HEK293 (cell line): Measurements from ENCODE around the gene CIC.

Source experiments
- BCL11B ChIP-seq: fragments of 450-650 bp; formaldehyde crosslinking; IDR thresholded peaks from 2 replicates; pipeline ENCODE4 v1.5.1; 2016; ENCODE audit warnings: low read depth, missing biosample characterization, missing genetic modification characterization
- CTCF ChIP-seq: fragments of 450-650 bp; formaldehyde crosslinking; IDR thresholded peaks from 2 replicates; pipeline ENCODE4 v1.5.1; 2016; ENCODE audit warnings: missing biosample characterization, missing genetic modification characterization
- GLIS2 ChIP-seq: fragments of 450-650 bp; formaldehyde crosslinking; IDR thresholded peaks from 2 replicates; pipeline ENCODE4 v1.5.1; 2016; ENCODE audit warnings: missing biosample characterization, missing genetic modification characterization
- HOXD13 ChIP-seq: sonication (generic); formaldehyde crosslinking; IDR thresholded peaks from 2 replicates; pipeline ENCODE4 v1.8.0; 2022; ENCODE audit warnings: missing genetic modification reagents, borderline replicate concordance
- KLF1 ChIP-seq: fragments of 450-650 bp; formaldehyde crosslinking; IDR thresholded peaks from 2 replicates; pipeline ENCODE4 v1.5.1; 2016; ENCODE audit warnings: missing biosample characterization, missing genetic modification characterization
- KLF17 ChIP-seq: fragments of 450-650 bp; formaldehyde crosslinking; IDR thresholded peaks from 2 replicates; pipeline ENCODE4 v1.5.1; 2016; ENCODE audit warnings: missing biosample characterization, missing genetic modification characterization
- PRDM10 ChIP-seq: fragments of 450-650 bp; formaldehyde crosslinking; IDR thresholded peaks from 2 replicates; pipeline ENCODE4 v1.5.1; 2016; ENCODE audit warnings: missing biosample characterization, missing genetic modification characterization
- SP2 ChIP-seq: fragments of 450-650 bp; formaldehyde crosslinking; IDR thresholded peaks from 2 replicates; pipeline ENCODE4 v1.5.1; 2016; ENCODE audit warnings: missing biosample characterization, missing genetic modification characterization
- YY1 ChIP-seq: fragments of 450-650 bp; formaldehyde crosslinking; IDR thresholded peaks from 2 replicates; pipeline ENCODE4 v1.5.1; 2018; ENCODE audit warnings: missing biosample characterization, missing genetic modification characterization
- ZBTB10 ChIP-seq: fragments of 450-650 bp; formaldehyde crosslinking; IDR thresholded peaks from 2 replicates; pipeline ENCODE4 v1.5.1; 2016; ENCODE audit warnings: missing biosample characterization, missing genetic modification characterization
- ZBTB48 ChIP-seq: fragments of 450-650 bp; formaldehyde crosslinking; IDR thresholded peaks from 2 replicates; pipeline ENCODE4 v1.5.1; 2016; ENCODE audit warnings: missing biosample characterization, missing genetic modification characterization
- ZBTB7A ChIP-seq: fragments of 450-650 bp; formaldehyde crosslinking; IDR thresholded peaks from 2 replicates; pipeline ENCODE4 v1.5.1; 2016; ENCODE audit warnings: low read depth, missing biosample characterization, missing genetic modification characterization
- ZNF10 ChIP-seq: fragments of 450-650 bp; formaldehyde crosslinking; IDR thresholded peaks from 2 replicates; pipeline ENCODE4 v1.5.1; 2017; ENCODE audit warnings: missing biosample characterization, missing genetic modification characterization
- ZNF2 ChIP-seq: fragments of 450-650 bp; formaldehyde crosslinking; IDR thresholded peaks from 2 replicates; pipeline ENCODE4 v1.5.1; 2016; ENCODE audit warnings: missing biosample characterization, missing genetic modification characterization
- ZNF488 ChIP-seq: fragments of 450-650 bp; formaldehyde crosslinking; IDR thresholded peaks from 2 replicates; pipeline ENCODE4 v1.5.1; 2016; ENCODE audit warnings: missing biosample characterization, missing genetic modification characterization
- ZNF518A ChIP-seq: fragments of 450-650 bp; formaldehyde crosslinking; conservative IDR thresholded peaks from 2 replicates; pipeline ENCODE4 v1.5.1; 2016; ENCODE audit warnings: low read depth, missing biosample characterization, missing genetic modification characterization
- ZNF558 ChIP-seq: fragments of 450-650 bp; formaldehyde crosslinking; IDR thresholded peaks from 2 replicates; pipeline ENCODE4 v1.5.1; 2016; ENCODE audit warnings: missing biosample characterization, missing genetic modification characterization
- ZNF76 ChIP-seq: fragments of 450-650 bp; formaldehyde crosslinking; IDR thresholded peaks from 2 replicates; pipeline ENCODE4; 2016; ENCODE audit warnings: low read depth, missing biosample characterization, missing genetic modification characterization, borderline replicate concordance
- ZNF777 ChIP-seq: fragments of 450-650 bp; formaldehyde crosslinking; IDR thresholded peaks from 2 replicates; pipeline ENCODE4 v1.5.1; 2017; ENCODE audit warnings: missing biosample characterization, missing genetic modification characterization, borderline replicate concordance
- ZNF792 ChIP-seq: fragments of 450-650 bp; formaldehyde crosslinking; IDR thresholded peaks from 2 replicates; pipeline ENCODE4 v1.5.1; 2016; ENCODE audit warnings: missing biosample characterization, missing genetic modification characterization
- ZSCAN18 ChIP-seq: fragments of 450-650 bp; formaldehyde crosslinking; IDR thresholded peaks from 2 replicates; pipeline ENCODE4 v1.5.1; 2016; ENCODE audit warnings: missing biosample characterization, missing genetic modification characterization
- ZXDB ChIP-seq: fragments of 450-650 bp; formaldehyde crosslinking; IDR thresholded peaks from 2 replicates; pipeline ENCODE4 v1.5.1; 2016; ENCODE audit warnings: missing biosample characterization, missing genetic modification characterization

The CIC gene

GRCh38 chr19:42325308-42325895 lies 56.4 kb downstream of the CIC start, which contains the start of gene MEGF8 (continued):
- TF ChIP-seq ZBTB10 (tag by site-specific recombination) (peak; percentile 85), ZNF518A (peak; percentile 75), BCL11B (peak; percentile 46; the same call in 1 of the 2 replicates), ZSCAN18 (tag by site-specific recombination) (no peak), ZXDB (tag by site-specific recombination) (peak; percentile 81), ZBTB7A (tag by site-specific recombination) (peak; percentile 71; the same call in 1 of the 2 replicates), ZNF10 (tag by site-specific recombination) (0 out of 2 replicates have a peak, but pooled peaks have one; percentile 22), ZBTB48 (tag by site-specific recombination) (peak; percentile 80; the same call in 1 of the 2 replicates), GLIS2 (tag by site-specific recombination) (peak; percentile 99), ZNF777 (no peak), ZNF792 (tag by site-specific recombination) (peak; percentile 30; the same call in 1 of the 2 replicates), ZNF558 (peak; percentile 57; the same call in 1 of the 2 replicates), KLF17 (tag by site-specific recombination) (peak; percentile 83), SP2 (tag by site-specific recombination) (peak; percentile 98), KLF1 (tag by site-specific recombination) (peak; percentile 57; the same call in 1 of the 2 replicates), YY1 (no peak), ZNF488 (0 out of 2 replicates have a peak, but pooled peaks have one; percentile 15), PRDM10 (peak; percentile 89), ZNF76 (tag by site-specific recombination) (peak; percentile 51; the same call in 1 of the 2 replicates), CTCF (peak; percentile 96; the same call in 1 of the 2 replicates), ZNF2 (0 out of 2 replicates have a peak, but pooled peaks have one; percentile 81), HOXD13 (CRISPR knock-in tag) (0 out of 2 replicates have a peak, but pooled peaks have one; percentile 11)
